ENCODE measurements around the gene IL17RD.

IL17RD gene

DNA sequence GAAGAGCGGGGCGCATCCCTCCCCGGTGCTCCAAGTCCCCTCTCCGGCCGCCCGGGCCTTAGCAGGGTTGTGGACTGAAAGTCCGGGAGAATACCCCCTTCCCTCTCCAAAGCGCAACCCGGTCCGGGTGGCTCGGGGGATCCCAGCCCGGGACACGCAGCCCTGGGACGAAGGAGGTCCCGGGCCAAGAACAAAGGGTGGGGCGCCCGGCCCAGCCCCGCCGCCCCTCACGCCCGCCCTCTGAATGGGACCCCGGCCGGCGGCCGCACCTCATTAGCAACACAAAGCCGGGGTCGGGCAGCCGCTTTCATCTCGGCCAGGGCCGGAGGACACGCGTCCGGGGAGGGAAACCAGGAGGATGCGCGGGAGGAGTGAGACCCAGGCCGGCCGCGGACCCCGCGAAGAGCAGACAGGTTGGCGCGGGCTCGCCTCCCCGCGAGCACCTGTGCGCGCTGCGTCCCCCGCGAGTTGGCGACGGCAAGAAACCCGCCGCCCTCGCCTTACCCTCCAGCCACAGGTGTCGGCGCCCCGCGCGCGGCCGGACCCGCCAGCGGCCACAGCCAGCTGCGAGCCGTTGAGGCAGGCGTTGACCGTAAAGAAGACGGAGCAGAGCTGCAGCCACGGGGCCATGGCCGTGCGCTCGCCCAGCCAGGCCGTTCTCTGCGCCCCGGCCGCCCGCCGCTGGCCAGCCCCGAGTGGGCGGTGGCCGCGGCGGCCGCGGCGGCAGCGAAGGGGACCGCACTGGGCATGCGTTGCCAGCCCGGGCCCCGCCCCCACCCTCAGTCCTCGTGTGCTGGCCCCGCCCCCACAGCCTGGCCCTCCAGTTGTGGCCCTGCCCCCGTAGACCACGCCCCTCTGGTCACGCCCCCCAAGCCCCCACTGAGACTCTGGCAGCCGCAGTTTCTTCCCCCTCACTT lies at the start of gene IL17RD:
TSS of gene IL17RD (minus strand) at position 697 of the 917 bp plus-strand sequence. CDS start at position 630, 67 bp downstream.
- no peak for DNase-seq

DNA sequence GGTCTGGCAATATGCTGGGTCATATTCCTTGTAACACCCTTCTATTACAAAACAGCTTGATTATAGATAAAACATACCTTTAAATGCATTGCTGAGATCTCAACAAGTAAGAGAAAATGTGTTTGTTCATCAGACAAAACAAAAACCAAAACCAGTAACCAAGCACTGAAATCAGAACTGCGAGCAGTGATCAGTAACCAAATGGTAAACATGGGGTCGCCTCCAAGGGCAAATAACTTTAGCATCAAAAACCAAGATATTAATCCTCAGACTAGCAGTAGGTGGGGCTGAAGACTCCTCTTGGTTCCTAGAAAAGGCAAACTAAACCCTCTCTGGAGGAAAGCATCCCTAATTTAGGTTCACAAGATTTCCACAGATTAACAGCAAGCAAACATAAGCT lies 41.3 kb upstream of the IL17RD start:
- no peak for DNase-seq

- no peak for DNase-seq
Measured at GRCh38 chr3:57199895-57200297, 34.7 kb upstream of the IL17RD start, which contains the start of gene HESX1. Gene HESX1 (minus strand): TSS chr3:57199978. CDS start chr3:57199918, 60 bp downstream.

DNA sequence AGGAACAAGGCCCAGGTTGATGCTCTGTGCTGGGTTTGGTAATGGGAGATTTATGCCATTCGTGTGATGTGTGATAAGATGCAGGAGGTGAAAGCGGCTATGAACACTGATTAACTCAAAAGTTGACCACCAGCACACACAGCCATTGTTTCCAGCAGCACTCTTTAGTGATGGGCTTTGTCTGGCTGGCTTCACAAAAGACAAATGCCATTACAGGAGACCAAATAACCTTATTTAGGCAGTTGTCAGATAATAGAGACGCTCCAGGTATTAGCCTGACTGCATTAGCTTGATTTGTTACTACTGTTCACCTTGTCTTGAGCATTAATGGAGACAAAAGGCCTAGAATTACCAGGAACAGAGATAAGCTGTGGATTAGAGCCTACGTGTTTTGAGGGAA lies 29.5 kb upstream of the IL17RD start:
- DNase-seq, result no peak

DNA sequence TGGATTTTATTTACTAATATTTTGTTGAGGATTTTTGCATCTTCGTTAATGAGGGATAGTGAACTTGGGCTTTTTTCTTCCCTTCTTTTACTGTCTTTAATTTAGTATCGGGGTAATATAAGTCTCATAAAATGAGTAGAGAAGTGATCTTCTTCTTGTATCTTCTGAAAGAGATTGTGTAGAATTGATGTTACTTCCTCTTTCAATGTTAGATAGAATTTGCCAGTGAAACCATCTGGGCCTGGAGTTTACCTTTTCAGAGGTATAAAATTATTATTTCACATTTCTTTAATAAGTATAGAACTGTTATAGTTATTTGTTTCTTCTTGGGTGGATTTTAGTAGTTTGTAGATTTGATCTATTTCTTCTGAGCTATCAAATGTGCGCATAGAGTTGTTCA lies 26.9 kb upstream of the IL17RD start:
- DNase-seq, result no peak

DNA sequence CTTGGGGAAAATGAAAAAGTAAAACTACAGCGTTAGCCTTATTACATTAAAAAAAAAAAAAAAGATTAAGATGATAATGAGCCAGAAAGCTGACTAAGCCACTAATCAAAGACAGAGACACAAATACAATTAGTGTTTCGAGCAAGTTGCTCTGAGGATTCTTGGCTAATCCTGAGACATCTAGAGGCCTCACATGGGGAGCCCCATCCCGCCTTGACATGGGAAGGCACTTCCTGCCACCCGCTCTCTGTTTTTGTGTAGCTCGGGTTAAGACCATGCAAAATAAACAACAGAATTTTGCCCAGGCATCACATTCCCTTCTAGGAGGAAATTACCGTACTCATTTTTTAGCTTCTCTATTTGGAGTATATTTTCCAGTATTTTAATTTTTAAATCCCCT lies 19.4 kb upstream of the IL17RD start:
- DNase-seq, result no peak

- no peak for DNase-seq
Measured at GRCh38 chr3:57179580-57180410, 14.6 kb upstream of the IL17RD start.

- no peak for DNase-seq
Measured at GRCh38 chr3:57176045-57176444, 10.9 kb upstream of the IL17RD start.

DNA sequence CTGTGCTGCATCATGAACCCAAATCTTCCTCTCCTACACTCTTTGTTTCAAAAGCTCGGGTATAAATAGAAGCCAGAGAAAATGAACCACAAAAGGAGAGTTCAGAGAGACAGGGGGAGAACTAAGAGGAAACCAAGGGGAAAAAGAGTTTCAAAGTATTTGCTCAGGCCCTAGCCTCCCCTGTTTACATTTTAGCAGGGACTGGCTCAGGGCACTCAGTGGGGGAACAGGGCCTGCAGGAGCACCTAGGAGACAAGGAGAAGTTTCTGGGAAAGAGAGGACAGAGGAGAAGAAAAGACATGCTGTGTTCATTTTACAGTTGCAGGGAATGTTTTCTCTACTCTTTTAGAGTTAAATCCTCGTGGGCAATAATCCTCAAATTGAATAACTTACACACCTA lies 8.5 kb upstream of the IL17RD start:
- DNase-seq, result no peak

DNA sequence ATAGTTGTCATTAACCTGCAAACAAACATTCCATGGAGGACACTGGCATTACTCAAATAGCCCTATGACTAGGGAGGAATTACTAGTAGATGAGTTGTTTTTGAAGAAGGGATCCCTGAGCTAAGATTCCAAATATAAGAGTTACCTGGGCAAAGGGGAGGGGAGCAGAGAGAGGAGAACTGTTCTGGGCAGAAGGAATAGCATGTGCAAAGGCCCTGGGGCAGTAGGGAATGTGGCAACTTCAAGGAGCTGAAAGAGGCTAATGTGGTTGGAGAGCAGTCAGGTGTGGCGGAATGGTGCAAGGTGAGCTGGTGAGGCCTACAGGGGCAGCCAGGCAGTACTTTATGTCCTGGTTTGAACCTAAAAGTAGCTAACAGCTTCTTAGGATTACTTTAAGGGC lies 5.8 kb upstream of the IL17RD start:
- DNase-seq, result no peak

- no peak for DNase-seq
Measured at GRCh38 chr3:57169872-57170623, 4.9 kb upstream of the IL17RD start.

DNA sequence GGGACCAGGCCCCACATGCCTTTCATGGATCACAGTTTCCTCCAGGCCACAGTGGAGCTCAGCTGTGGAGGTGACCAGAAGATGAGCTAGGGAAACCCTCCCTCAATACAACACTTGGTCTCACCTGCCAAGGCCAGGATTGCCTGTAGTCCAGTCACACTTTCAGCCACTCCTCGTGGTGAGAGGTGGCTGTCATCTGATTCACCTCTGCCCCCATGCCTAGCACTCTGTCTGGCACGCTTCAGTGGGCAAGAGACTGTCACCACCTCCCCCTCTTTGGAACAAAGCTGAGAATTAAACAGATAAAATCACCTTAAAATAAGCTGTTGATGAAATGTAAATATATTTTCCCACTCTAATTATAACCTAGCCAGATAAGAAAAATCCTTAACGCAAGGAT lies 4.0 kb upstream of the IL17RD start:
- no peak for DNase-seq

DNA sequence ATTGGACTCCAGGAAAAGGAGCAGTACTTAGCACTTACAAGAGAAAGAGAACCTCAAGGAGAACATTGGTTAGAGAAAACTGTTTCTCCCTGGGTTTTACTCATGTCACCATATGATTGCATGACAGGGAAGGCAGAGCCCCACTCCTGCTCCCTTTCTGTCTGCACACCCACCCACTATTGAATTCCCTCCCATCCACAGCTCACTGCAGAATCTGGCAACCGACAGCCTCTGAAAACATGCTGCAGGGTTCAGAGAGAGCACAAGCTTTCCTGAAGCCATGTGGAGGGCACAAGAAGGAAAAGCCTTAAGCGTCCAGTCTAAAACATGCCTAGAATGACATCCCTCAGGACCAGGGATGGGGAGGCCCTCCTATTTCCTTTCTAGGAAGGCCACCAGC lies 3.0 kb upstream of the IL17RD start:
- DNase-seq, result no peak

DNA sequence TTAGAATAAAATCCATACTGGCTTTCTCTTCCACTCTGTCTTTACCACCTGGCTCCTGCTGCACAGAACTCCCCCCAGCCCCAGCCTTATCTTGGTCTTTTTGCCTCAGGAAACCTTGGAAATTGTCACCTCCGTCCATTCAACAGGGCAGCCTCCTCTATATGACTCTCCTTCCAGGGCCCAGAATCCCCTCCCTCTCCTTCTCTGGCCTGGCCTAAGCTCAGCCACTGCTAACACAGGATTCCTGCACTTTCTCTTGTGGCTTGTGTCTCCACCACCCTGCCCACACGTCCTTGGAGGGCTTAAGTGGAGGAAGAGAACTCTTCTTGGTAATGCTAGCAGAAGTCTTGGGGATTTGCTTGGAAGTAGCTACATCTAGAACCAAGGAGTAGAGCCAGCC lies 1.5 kb upstream of the IL17RD start:
- DNase-seq, result no peak

DNA sequence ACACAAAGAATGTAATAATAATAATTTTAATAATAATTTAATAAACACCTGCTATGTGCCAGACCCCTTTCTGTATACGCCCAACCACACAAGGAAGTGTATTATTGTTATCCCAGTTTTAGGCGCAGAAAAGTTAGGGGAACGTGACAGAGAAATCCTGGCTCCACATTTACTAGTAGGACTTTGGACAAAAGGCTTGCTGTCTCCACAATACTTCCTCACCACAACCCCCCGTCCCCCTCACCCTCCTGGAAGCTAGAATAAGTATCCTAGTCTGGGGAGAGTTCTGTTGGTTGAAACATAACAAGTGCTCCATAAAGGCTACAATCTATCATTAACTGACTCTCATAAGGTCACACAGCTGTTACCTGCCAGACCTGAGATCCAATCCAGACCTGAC lies 488 bp upstream of the IL17RD start:
- no peak for DNase-seq

DNA sequence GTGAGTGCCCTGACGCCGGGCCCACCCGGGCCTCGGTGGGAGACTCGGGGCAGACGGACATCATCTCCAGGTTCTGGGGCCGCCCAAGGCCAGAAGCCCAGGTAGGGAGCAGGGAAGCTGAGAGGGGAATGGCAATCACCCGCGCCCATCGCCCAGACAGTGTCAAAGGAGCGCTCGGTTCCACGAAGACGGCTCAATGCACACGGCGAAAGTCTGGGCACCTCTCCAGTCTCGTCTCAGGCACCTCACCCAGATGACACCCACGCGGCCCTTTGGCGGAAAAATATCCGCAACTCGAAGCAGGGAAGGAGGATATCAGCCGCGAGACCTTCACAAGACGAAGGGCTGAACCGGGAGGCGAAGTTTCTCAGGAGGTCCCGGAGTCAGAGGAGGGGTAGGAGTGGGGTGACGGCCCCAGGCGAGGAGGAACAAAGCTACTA lies 916 bp downstream of the IL17RD start:
- no peak for DNase-seq

DNA sequence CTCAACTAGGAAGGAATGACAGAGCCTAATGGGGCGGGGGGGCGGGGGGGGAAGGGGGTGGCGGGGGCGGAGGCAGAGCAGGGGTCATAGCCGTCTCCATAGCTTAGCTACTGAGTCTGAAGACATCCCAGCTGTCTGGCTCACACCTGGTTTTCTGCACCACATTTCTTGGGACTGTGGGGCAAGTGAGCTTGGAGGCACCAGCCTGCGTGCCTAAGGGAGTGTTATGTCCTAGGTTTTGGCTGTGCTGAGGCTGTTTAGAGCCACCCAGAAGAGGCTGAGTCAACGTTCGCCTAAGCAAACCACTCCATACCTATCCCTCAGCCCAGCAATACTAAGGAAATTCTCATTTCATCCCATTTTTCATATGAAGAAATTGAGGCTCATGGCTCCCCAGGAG lies 1.4 kb downstream of the IL17RD start:
- no peak for DNase-seq

- no peak for DNase-seq
Measured at GRCh38 chr3:57161915-57162314, 3.2 kb downstream of the IL17RD start.

DNA sequence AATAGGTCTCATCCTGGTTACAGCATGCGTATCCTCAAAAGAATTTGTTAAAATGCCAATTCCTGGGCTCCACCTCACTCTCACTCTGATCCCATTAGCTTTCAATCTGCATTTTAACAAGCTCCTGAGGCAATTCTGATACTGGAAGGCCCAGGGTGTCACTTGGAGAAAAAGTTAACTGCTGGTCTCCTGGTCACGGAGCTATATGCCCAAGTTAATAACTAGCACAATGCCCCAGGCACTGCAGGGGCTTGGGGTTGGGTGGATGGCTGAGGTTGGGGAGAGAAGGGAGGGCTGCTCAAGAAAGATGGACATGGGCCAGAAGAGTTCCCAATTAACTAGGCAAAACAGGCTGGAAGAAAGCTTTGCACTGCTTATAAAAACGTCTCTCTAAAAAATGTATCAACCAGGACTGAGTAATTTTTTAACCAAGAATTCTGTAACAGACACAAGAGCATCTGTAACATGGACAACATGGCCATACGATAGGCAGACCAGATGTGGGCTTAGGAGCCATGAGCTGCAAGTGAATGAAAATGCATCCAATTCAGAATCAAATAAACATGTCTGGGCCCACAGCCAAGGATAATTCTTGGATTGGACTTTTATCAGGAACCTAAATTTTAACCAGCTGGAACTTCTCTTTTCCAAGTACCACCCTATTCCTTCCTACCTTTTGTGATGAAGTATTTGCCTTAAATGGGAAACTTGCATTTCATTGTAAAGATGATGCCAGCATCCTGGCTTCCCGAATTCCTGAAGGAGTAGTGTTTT lies 4.2 kb downstream of the IL17RD start:
- DNase-seq, result no peak

DNA sequence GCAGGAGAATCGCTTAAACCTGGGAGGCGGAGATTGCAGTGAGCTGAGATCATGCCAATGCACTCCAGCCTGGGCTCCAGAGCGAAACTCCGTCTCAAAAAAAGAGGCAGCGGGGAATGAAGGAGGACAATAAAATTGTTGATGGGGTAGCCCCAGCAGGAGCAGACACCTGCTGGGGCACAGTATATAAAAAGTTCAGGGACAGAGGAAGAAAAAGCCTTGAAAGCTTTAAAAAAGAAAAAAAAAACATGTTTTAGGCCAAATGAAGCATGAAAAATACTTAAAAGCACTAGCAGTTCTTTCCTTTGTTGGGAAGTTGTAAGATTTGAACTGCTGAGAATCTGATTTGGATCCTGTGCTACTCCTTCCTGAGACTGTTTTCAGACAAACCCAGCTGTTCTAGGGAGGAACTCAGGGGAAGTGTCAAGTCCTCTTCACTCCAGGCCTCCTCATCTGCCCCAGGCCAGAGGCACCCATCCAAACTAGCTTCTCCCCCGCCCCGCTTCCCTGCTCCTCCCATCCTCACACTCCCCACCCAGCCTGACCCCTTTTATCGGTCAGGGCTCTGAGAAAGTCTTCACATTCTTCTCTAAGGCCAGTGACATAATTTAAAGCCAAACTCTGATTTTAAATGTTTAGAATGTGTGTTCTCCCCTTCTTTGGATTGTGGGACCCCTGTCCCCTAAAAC lies 4.9 kb downstream of the IL17RD start:
- DNase-seq, result no peak
